K562 (cell line): ENCODE data around the gene BCAR3.

Experiments
- CEBPB ChIP-seq: fragments of 450-650 bp; IDR thresholded peaks from 2 replicates; pipeline ENCODE4 v1.6.1; 2016; ENCODE audit warnings: missing genetic modification characterization, missing compliant biosample characterization
- POLR2AphosphoS5 ChIP-seq: IDR thresholded peaks from 2 replicates; pipeline ENCODE4 v1.6.1; 2011; ENCODE audit warnings: mild to moderate bottlenecking, low read depth, low read length, moderate library complexity; ENCODE audit not compliant: control insufficient read depth, insufficient read depth
- SMARCA5 ChIP-seq: fragments of 450-650 bp; IDR thresholded peaks from 2 replicates; pipeline ENCODE4 v1.6.1; 2016
- TCF7 ChIP-seq: sonication (generic); IDR thresholded peaks from 2 replicates; pipeline ENCODE4 v1.6.1; 2016; ENCODE audit warnings: antibody characterized with exemption, borderline replicate concordance
- TCF7L2 ChIP-seq: fragments of 150-350 bp; IDR thresholded peaks from 2 replicates; pipeline ENCODE4 v1.6.1; 2016; ENCODE audit warnings: low read depth, mild to moderate bottlenecking, low read length, moderate library complexity

DNA sequence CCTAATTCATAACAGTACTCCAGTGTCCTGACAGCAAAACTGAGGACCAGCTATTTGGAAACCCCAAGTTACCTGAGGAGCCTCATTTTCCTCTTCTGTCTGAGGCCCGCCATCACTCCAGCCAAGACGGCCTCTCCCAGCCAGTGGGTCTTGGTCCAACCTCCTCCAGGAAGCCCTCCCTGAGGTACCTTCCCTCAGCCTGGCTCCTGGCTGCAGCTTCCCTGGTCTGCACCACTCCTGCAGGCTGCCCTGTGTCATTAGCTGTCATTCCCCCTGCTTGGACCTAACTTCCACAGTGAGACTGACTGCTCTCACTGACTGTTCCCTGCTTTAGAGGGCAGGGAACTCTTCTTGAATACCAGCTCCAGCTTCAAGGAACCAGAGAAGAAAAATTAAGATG lies 33.0 kb downstream of the BCAR3 start:
- TF ChIP-seq TCF7L2 (no peak), CEBPB (tag) (no peak), TCF7 (no peak), SMARCA5 (no peak), POLR2AphosphoS5 (no peak)
